GM19193 (cell line): ENCODE results near the gene IFT20.

Source experiments
- POLR2A ChIP-seq: IDR thresholded peaks from 4 replicates; pipeline ENCODE4 v1.6.1; 2011; ENCODE audit not compliant: insufficient read depth, insufficient read length; ENCODE audit errors: extremely low read depth

The IFT20 gene

GRCh38 chr17:28335201-28335958 lies at the start of gene IFT20, which contains the start of gene TNFAIP1:
Gene IFT20, minus strand, starts transcription at chr17:28335472. Its CDS starts 3,487 bp downstream, at chr17:28331985.
Gene TNFAIP1, plus strand, starts transcription at chr17:28335761. Its CDS starts 3,761 bp downstream, at chr17:28339522.
- TF ChIP-seq POLR2A = peak; percentile 82

GRCh38 chr17:28385037-28385400 lies 49.7 kb upstream of the IFT20 start:
- no peak for TF ChIP-seq POLR2A

- peak; percentile 55 for TF ChIP-seq POLR2A
Measured at GRCh38 chr17:28384281-28385036, 49.2 kb upstream of the IFT20 start.

GRCh38 chr17:28381141-28381825 lies 46.0 kb upstream of the IFT20 start:
- TF ChIP-seq POLR2A = no peak

GRCh38 chr17:28379814-28380801 lies 44.8 kb upstream of the IFT20 start:
- TF ChIP-seq POLR2A = no peak

- no peak for TF ChIP-seq POLR2A
Measured at GRCh38 chr17:28372945-28373274, 37.6 kb upstream of the IFT20 start.

GRCh38 chr17:28372203-28372944 lies 37.1 kb upstream of the IFT20 start:
- TF ChIP-seq POLR2A = no peak

- TF ChIP-seq POLR2A = peak; percentile 43
Measured at GRCh38 chr17:28371245-28372202, 36.3 kb upstream of the IFT20 start, which contains the start of gene SARM1. Gene SARM1, plus strand, starts transcription at chr17:28371694. Its CDS starts 339 bp downstream, at chr17:28372033.

GRCh38 chr17:28370744-28371103 lies 35.5 kb upstream of the IFT20 start:
- no peak for TF ChIP-seq POLR2A

GRCh38 chr17:28370035-28370743 lies 34.9 kb upstream of the IFT20 start, which contains the start of gene VTN:
Gene VTN, minus strand, starts transcription at chr17:28370307. Its CDS starts 104 bp downstream, at chr17:28370203.
- no peak for TF ChIP-seq POLR2A

GRCh38 chr17:28369684-28370034 lies 34.4 kb upstream of the IFT20 start:
- no peak for TF ChIP-seq POLR2A
